Body of pancreas (tissue), 4 donors: Measurements from ENCODE around the gene OSMR. TPM values are rescaled to one million over a fixed set of nuclear protein-coding genes. Genes with fewer than 3 reads are reported as not detected.
"Not testable (repeated sequence)": the region's sequence is repeated elsewhere in the genome, so short reads cannot be mapped to it uniquely, and the experiment has no call there.

Source experiments
- ATAC-seq: fragments of 150-250 bp; one replicate; pipeline ENCODE4 v1.9.1; 2016
- DNase-seq, 4 donors: peaks; one replicate each; pipeline ENCODE4 v3.0.0-alpha.2; 2019
- H3K27ac ChIP-seq, 4 donors: fragments of 200-600 bp; sonication (generic); 1 replicate in 3 of 4; 2 replicates in 1 of 4; pipeline versions ENCODE4 v1.5.1 to v1.6.1; 2016 to 2019; ENCODE audit warnings: mild to moderate bottlenecking in 1 of 4, mixed read lengths in 1 of 4, moderate library complexity in 1 of 4
- H3K27me3 ChIP-seq, 2 donors: fragments of 200-600 bp; sonication (generic); one replicate each; pipeline ENCODE4 v1.6.0; 2016; ENCODE audit warnings: mild to moderate bottlenecking in 1 of 2
- H3K36me3 ChIP-seq, 2 donors: fragments of 200-600 bp; sonication (generic); replicated peaks in 1 of 2; 2 replicates each; pipeline ENCODE4 v1.5.1; 2016; ENCODE audit warnings: low read depth in 2 of 2; ENCODE audit not compliant: insufficient read depth in 1 of 2
- H3K4me1 ChIP-seq: fragments of 200-600 bp; sonication (generic); one replicate; pipeline ENCODE4 v1.6.0; 2016
- H3K4me3 ChIP-seq, 2 donors: fragments of 200-600 bp; sonication (generic); 1 replicate in 1 of 2; 2 replicates in 1 of 2; pipeline ENCODE4 v1.5.1; 2016 to 2019
- H3K9me3 ChIP-seq, 3 donors: fragments of 200-600 bp; sonication (generic); 1 replicate in 2 of 3; 2 replicates in 1 of 3; pipeline ENCODE4 v1.5.1; 2016
- CTCF ChIP-seq, 7 experiments: fragments of 450-650 bp in 4 of 7; fragments of 200-600 bp in 3 of 7; sonication (generic) in 3 of 7; IDR thresholded peaks; one replicate each; pipeline ENCODE4 v1.5.1; 2016 to 2019; ENCODE audit warnings: antibody characterized with exemption in 7 of 7
- POLR2A ChIP-seq, 3 donors: fragments of 450-650 bp; IDR thresholded peaks; one replicate each; pipeline ENCODE4 v1.6.1; 2016; ENCODE audit warnings: antibody characterized with exemption in 3 of 3, mild to moderate bottlenecking in 2 of 3
- WGBS, 2 donors: methylation state at CpG; one replicate each; pipeline ENCODE4 v1.1.5; 2017; 5-methylcytosine and 5-hydroxymethylcytosine counted together
- intact Hi-C: fragments of 100-400 bp; cut with DNase I; formaldehyde crosslinking; loops from one replicate; pipeline ENCODE4 v1.15.1; 2023
- total RNA-seq, 2 donors: library from RNA; depleted of rRNA; stranded (reverse); fragments of >200 nt; gene quantifications; one replicate each; pipeline ENCODE4 v1.1.0, GENCODE V29; 2016

The OSMR gene
- total RNA-seq, 2 donors from 2014 or later: 11.7 to 22.4 TPM

GRCh38 chr5:38847559-38848347, 1.9 kb downstream of the OSMR start:
- 69 to 81% methylated on average over 9 of the region's 9 CpGs for WGBS, 2 donors
- Histone ChIP-seq H3K27me3 (no peaks in the 10 kb centered on the region), H3K4me3 (no peak overlapping the region), H3K36me3 (no peaks in the 10 kb centered on the region), H3K27ac (peak overlapping the region in 1 of 4 donors; percentile 91), H3K9me3 (no peaks in the 10 kb centered on the region), H3K4me1 (peaks cover 32% of the 10 kb centered on the region)
- ATAC-seq (no peak), DNase-seq (no peak)
- intact Hi-C loops: no loop called here
- TF ChIP-seq CTCF (IDR thresholded peaks at IDR 0.05) (no peak), POLR2A (IDR thresholded peaks at IDR 0.05) (no peak)

- no peaks in the 10 kb centered on the region for H3K36me3 ChIP-seq
- no peak overlapping the region for H3K4me3 ChIP-seq
- DNase-seq (no peak), ATAC-seq (no peak)
- WGBS, 2 donors: 63 to 88% methylated on average over 2 of the region's 2 CpGs
- TF ChIP-seq CTCF (IDR thresholded peaks at IDR 0.05) (no peak), POLR2A (IDR thresholded peaks at IDR 0.05) (no peak)
- H3K27ac ChIP-seq: no peak overlapping the region
- H3K9me3 ChIP-seq: no peaks in the 10 kb centered on the region
- no peaks in the 10 kb centered on the region for H3K27me3 ChIP-seq
- H3K4me1 ChIP-seq: peaks cover 32% of the 10 kb centered on the region
- intact Hi-C loops: no loop called here
Measured at GRCh38 chr5:38848637-38849036, 2.8 kb downstream of the OSMR start.

DNA sequence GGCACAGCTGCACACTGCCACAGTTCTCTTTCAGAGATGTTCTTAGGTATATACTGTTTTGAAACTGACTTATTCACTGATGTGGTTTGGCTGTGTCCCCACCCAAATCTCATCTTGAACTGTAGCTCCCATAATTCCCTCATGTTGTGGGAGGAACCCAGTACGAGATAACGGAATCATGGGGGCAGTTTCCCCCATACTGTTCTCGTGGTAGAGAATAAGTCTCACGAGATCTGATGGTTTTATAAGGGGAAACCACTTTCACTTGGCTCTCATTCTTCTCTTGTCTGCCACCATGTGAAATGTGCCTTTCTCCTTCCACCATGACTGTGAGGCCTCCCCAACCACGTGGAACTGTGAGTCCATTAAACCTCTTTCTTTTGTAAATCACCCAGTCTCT, 5.8 kb downstream of the OSMR start:
- DNase-seq, ATAC-seq, H3K27me3 ChIP-seq, H3K4me3 ChIP-seq, H3K27ac ChIP-seq, intact Hi-C loops, H3K36me3 ChIP-seq, H3K9me3 ChIP-seq: not testable (repeated sequence)
- 80 to 83% methylated on average over 5 of the region's 5 CpGs for WGBS, 2 donors
- peaks cover 20% of the 10 kb centered on the region for H3K4me1 ChIP-seq

DNA sequence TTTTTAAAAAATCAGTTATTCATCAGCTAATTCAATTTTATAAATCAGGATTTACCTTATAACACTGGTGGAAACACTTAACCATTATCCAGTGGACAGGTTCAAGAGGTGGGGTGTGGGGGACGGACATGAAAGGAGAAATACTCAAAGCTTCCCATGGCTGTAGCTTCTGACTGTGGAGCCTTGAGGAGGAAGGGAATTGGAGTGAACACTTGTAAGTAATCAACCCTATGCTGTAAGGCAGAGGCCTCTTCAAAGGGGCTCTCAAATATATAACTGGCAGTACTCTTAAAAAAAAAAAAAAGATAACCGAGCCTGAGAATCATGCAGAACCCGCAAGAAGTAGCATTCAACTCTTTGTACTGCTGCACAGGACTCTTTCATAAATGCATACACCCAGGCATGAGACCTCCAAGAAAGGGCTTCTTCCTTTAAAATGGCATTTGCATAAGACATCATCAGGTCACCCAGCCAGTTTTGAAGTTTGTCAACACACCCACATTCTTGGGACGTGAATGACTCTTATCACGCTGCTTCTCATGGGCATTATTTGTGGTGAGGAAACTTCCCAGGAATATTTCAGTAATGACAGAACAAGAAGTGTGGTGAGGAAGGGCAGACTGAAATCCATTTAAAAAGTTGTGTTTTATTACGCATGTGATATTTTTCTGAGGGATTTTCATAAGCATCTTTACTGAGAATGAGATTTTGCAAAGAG, 8.1 kb downstream of the OSMR start:
- DNase-seq (no peak), ATAC-seq (peak; percentile 48)
- intact Hi-C loops: no loop called here
- TF ChIP-seq CTCF (IDR thresholded peaks at IDR 0.05): no peak
- TF ChIP-seq POLR2A (IDR thresholded peaks at IDR 0.05): no peak
- Histone ChIP-seq H3K4me3 (no peak overlapping the region), H3K27ac (no peak overlapping the region), H3K36me3 (no peaks in the 10 kb centered on the region), H3K4me1 (peaks cover 4% of the 10 kb centered on the region), H3K27me3 (no peaks in the 10 kb centered on the region), H3K9me3 (no peaks in the 10 kb centered on the region)
- 71 to 74% methylated on average over 6 of the region's 6 CpGs for WGBS, 2 donors

GRCh38 chr5:38854907-38855306, 9.1 kb downstream of the OSMR start:
- 80 to 88% methylated on average over 7 of the region's 7 CpGs for WGBS, 2 donors
- Histone ChIP-seq H3K36me3 (no peaks in the 10 kb centered on the region), H3K27ac (no peak overlapping the region), H3K9me3 (no peaks in the 10 kb centered on the region), H3K4me3 (no peak overlapping the region), H3K4me1 (no peaks in the 10 kb centered on the region), H3K27me3 (no peaks in the 10 kb centered on the region)
- no peak for DNase-seq
- TF ChIP-seq CTCF (IDR thresholded peaks at IDR 0.05) (no peak), POLR2A (IDR thresholded peaks at IDR 0.05) (no peak)
- ATAC-seq: no peak
- intact Hi-C loops: no loop called here
